Erythroblast (primary cell): ENCODE data around the gene VAPA.
A peak's percentile ranks its signal among the peaks of the same experiment; 100 is the strongest.

Experiments used
- DNase-seq, 2 experiments: peaks; one replicate each; lab custom pipeline; 2025; lab: John Stamatoyannopoulos, UW
- GATA1 ChIP-seq: IDR thresholded peaks from 2 replicates; pipeline ENCODE4 v1.6.1; 2011; ENCODE audit warnings: low read depth, mild to moderate bottlenecking, control low read depth, low read length, moderate library complexity
- POLR2A ChIP-seq: IDR thresholded peaks from 2 replicates; pipeline ENCODE4 v1.6.1; 2011; ENCODE audit warnings: mild to moderate bottlenecking, low read length

Gene VAPA, protein sequence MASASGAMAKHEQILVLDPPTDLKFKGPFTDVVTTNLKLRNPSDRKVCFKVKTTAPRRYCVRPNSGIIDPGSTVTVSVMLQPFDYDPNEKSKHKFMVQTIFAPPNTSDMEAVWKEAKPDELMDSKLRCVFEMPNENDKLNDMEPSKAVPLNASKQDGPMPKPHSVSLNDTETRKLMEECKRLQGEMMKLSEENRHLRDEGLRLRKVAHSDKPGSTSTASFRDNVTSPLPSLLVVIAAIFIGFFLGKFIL

DNA sequence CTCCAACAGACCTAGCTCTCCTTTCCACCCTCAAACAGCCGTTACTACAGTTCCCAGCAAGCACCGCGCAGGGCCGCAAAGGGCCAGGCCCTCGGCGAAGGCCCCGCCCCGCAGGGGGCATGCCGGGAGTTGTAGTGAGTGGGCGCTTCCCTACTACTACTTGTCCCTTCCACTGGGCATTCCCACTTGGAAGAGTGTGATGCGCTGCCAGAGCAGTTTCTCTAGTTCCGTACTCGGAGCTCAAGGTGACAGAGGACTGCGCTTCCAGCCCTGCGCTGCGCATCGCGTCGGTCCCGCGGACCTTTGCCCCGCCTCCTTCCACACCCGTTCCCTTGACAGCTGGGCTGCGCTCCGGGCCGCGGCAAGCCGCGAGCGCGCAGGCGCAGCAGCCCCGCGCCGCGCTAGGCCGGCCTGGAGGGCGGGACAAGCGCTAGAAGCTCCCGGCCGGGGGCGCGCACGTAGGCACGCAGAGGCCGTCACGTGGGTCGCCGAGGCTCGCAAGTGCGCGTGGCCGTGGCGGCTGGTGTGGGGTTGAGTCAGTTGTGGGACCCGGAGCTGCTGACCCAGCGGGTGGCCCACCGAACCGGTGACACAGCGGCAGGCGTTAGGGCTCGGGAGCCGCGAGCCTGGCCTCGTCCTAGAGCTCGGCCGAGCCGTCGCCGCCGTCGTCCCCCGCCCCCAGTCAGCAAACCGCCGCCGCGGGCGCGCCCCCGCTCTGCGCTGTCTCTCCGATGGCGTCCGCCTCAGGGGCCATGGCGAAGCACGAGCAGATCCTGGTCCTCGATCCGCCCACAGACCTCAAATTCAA is at the start of gene VAPA:
Gene VAPA (plus strand): TSS at position 491 of the 808 bp plus-strand sequence. CDS start 241 bp downstream, at position 732.
- TF ChIP-seq GATA1 (no peak), POLR2A (peak; percentile 98)
- peak; percentile 99 to 100 for DNase-seq

DNA sequence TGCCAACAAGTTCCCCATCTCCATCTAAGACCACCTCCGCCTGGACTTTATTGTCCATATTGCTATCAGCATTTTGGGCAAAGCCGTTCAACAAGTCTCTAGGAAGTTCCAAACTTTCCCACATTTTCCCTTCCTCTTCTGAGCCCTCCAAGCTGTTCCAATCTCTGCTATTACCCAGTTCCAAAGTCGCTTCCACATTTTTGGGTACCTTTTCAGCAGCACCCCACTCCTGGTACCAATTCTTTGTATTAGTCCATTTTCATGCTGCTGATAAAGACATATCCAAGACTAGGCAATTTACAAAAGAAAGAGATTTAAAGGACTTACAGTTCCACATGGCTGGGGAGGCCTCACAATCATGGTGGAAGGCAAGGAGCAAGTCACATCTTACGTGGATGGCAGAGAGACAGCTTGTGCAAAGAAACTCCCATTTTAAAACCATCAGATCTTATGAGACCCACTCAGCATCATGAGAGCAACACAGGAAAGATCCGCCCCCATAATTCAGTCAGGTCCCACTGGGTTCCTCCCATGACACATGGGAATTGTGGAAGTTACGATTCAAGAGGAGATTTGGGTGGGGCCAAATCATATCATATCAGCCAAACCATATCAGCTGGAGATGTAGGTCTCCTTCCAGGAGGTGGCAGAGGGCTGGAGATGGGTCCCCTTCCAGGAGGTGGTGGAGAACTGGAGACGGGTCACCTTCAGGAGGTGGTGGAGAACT is 47.9 kb upstream of the VAPA start:
- TF ChIP-seq POLR2A, result no peak
- TF ChIP-seq GATA1, result no peak
- peak in 1 of 2 experiments; percentile 30 for DNase-seq

DNA sequence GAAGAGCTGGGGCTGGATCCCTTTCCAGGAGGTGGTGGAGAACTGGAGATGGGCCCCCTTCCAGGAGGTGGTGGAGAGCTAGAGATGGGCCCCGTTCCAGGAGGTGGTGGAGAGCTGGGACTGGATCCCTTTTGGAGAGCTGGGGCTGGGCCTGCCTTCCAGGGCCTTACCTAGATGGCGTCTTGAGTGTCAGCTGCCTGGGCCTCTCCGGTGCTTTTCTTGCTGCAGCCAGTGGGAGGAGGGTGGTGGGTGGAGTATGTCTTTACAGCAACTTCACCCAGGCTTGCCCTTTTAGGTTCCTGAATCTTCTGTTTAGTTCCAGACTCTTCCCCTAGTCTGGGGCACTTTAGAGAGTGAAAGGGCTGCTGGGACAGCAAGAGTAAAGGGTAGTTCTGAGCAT is 47.2 kb upstream of the VAPA start:
- TF ChIP-seq POLR2A (no peak), GATA1 (no peak)
- DNase-seq, result no peak

DNA sequence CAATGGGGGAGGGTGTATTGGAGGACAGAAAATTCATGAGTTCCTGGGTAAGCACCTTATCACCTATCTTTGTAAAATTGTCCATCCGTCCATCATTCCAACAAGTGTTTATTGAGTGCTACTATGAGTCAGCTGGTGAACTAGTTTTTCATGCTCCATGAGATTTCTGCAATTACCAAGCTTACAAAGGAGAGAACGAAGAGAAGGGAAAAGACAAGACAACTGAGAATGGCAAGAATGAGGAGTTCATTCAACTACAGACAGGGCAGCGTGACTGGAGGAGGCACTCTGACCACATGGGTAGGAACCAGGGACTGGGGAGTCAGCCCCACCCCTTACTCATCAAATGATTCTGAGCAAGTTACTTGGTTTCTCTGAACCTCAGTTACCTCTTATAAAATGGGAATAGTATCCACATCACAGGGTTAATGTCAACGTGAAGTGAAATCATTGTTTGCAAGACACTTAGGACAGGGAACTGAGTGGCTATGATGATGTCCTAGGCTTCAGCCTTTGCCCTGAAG is 46.7 kb upstream of the VAPA start:
- no peak for TF ChIP-seq GATA1
- no peak for TF ChIP-seq POLR2A
- no peak for DNase-seq

DNA sequence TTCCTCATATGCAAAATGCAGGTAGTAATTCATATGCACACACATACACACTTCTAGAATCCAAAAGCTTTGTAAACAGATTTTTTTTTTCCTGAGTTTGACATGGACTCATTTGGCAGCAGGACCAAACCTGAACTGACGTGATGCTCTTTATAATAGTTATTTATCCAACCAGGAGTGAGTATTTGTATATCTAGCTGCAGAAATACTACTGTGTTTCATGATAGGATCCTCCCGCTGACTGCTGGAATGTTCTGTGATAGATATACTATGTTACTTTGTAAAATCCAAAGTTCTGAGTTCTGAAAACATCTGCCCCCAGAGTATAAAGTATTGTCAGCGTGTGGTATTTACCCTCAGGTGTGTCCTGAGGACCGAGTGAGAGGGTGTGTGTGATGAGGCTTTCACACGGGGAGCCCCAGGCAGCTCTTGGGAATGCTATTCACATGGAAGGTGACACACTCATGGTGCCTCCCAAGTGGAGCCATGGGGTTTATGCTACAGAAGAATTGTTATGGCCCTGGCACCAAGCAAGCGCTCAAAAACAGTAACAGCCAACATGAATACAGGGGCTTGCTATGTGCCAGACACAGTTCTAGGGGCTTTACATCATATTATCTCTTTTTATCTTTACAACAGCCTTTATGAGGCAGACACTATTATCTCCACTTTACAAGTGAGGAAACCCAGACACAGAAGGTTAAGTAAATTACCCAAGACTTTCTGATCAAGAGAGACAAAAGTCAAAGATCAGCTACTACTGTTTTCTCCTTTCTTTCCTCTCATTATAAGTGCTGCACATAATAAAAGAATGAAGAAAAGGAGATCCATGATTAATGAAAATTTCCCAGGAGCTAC is 44.7 kb upstream of the VAPA start:
- no peak for TF ChIP-seq GATA1
- TF ChIP-seq POLR2A, result no peak
- DNase-seq, result peak in 1 of 2 experiments; percentile 74

DNA sequence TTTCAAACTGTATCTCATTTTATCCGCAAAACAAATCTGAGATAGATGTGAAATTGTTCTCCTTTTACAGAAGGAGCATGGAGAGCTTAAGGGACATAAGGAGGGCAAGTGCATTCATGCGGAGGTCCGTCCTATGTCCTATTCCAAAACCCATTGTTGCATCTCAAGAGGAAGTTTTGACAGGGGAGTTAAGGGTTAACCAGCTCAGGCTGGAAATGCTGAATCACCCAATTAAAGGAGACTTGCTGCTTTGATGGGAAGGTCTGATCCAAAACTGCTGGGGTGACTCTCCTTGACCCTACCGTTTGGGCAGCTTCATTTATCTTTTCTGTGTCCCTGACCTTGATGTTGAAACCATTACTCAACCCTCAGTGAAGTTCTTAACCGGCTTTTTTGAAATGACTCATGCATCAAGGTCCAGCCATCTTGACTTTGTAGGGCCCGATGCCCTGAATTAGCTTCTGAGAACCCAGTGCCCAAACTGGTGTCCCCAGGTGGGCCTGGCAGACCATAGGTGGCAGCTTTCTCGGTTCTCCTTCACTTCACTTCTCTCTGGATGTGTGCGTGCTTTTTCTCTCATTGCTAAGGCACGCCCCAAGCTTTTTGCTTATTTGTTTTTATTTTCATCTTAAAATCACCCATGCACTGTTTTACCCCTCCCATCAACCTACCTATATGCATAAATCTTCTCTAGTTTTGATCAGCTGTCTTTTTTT is 43.9 kb upstream of the VAPA start:
- peak; percentile 90 to 91 for DNase-seq
- no peak for TF ChIP-seq POLR2A
- TF ChIP-seq GATA1, result no peak

DNA sequence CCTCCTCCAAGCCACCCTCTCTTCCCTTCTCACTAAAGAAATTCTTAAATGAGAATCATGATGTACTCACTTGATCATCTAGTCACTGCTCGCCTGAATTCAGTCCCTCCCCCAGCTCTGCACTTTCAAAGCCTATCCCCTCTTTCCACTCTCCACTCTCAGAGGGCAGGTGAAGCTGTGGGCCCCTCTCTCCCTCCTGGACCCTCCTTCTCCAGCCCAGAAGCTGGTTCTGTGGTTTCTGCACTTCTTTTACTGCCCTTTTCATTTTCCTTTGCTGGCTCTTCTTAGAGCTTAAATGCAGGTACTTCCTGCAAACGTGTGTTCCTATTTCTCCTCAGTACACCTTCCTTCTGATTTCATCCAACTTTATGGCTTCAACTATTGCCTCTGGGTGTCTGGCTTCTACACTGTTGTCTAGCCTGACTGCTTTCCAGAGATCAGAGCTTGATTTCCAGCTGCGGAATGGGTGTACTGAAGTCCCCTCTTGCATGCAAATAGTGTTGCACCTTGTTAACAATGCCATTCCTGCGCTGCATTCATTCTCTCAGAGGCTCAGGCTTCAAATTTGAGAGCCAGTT is 43.3 kb upstream of the VAPA start:
- no peak for TF ChIP-seq POLR2A
- DNase-seq, result peak; percentile 47 to 68

DNA sequence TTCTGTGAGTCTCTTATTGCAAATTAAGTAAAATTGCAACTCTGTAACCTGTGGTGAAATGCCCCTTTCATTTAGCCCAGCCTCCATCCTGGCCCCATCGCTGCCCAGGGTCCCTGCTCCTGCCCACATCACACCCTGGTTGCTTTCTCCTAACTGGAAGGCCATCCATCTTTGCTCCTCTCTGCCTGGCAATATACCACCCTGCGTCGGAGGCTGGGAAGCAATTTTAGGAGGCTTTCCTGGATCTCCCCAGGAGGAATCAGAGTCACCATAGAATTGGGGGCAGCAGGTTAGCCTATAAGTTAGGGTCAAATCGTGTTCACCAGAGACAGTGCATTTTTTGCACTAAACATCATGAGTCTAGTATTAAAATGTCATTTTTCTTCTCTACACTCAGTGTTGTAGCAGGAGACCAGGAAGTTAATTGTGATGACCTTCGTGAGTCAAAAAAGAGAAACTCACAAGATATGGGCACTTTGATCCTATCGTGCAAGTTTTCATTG is 42.5 kb upstream of the VAPA start:
- no peak for TF ChIP-seq POLR2A
- no peak for TF ChIP-seq GATA1
- peak in 1 of 2 experiments; percentile 34 for DNase-seq

DNA sequence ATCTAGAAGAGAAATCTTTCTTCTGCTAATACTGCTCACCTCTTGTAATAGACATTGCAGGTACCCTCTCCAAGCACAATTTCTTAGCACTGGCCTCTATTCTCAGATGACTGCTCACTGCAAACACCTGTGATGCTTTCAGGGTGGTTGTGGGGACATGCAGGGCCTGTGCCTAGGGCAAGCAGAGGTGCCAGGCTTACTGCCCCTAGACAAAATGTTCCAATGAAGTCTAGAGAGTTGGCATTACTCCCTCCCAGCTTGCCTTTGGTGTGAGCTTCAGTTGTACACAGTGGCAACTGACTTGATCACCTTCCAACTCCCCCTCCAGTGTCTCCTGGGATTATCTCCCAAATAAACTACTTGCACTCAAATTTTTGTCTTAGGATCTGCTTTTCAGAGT is 41.0 kb upstream of the VAPA start:
- TF ChIP-seq POLR2A (no peak), GATA1 (no peak)
- no peak for DNase-seq

DNA sequence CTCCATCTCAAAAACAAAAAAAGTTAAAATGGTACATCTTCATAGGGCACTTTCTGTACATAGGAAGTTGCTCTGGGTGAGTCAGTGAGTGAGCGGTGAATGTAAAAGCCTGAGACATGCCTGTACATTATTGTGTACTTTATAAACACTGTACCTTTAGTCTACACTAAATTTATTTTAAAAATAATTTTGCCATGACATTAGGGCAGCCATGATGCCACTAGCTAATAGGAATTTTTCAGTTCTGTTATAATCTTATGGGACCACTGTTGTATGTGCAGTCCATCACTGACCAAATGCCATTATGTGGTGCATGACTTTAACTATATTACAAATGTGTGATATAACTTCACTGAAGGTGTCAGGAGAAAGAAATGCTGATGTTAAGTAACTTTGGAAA is 39.1 kb upstream of the VAPA start:
- DNase-seq, result no peak
- TF ChIP-seq POLR2A (no peak), GATA1 (no peak)

DNA sequence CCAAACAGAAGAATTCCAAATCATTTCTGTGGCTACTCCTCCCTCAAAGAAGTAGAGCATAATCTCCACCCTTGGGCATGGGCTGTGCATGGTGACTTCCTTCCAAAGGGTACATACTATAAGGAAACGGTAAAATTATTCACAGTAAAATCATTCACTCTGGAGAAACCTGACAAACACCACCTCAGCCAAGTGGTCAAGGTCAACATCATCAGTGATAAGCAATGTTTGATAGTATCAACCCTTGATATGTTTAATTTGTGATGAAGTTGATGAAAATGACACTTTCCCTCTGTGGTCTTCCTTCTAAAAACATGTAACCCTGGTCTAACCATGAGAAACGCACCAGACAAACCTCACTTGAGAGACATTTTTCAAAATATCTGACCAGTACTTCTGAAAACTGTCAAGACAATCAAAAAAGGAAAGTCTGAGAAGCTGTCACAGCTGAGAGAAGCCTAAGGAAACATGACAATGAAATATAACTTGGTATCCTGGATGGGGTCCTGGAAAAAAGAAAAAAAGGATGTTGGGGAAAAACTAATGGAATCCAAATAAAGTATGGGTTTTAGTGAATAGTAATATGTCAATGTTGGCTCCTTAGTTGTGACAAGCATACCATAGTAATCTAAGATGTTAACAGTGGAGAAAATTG is 37.5 kb upstream of the VAPA start:
- TF ChIP-seq GATA1, result no peak
- no peak for TF ChIP-seq POLR2A
- DNase-seq, result peak; percentile 53 to 74
